ENCODE data around the gene RFC1.
"Not testable (repeated sequence)": the region's sequence is repeated elsewhere in the genome, so short reads cannot be mapped to it uniquely, and the experiment has no call there.

The RFC1 gene

GRCh38 chr4:39304651-39305050 lies 61.5 kb downstream of the RFC1 start:
- no peak for DNase-seq

GRCh38 chr4:39303871-39304270 lies 62.3 kb downstream of the RFC1 start:
- DNase-seq = no peak

GRCh38 chr4:39302901-39303300 lies 63.3 kb downstream of the RFC1 start:
- DNase-seq = no peak

GRCh38 chr4:39295784-39296183 lies 70.4 kb downstream of the RFC1 start:
- DNase-seq = no peak

GRCh38 chr4:39292433-39292832 lies 73.7 kb downstream of the RFC1 start:
- not testable (repeated sequence) for DNase-seq

GRCh38 chr4:39291686-39292085 lies 74.5 kb downstream of the RFC1 start:
- no peak for DNase-seq

- no peak for DNase-seq
Measured at GRCh38 chr4:39287223-39287622, 78.9 kb downstream of the RFC1 start.

GRCh38 chr4:39286263-39286662 lies 79.9 kb downstream of the RFC1 start:
- DNase-seq = no peak

- DNase-seq = no peak
Measured at GRCh38 chr4:39285853-39286252, 80.3 kb downstream of the RFC1 start.

- no peak for DNase-seq
Measured at GRCh38 chr4:39285111-39285795, 80.9 kb downstream of the RFC1 start.

- no peak for DNase-seq
Measured at GRCh38 chr4:39280770-39281169, 85.4 kb downstream of the RFC1 start.

GRCh38 chr4:39279416-39279815 lies 86.7 kb downstream of the RFC1 start:
- no peak for DNase-seq

GRCh38 chr4:39278476-39278875 lies 87.7 kb downstream of the RFC1 start:
- no peak for DNase-seq

- DNase-seq = not testable (repeated sequence)
Measured at GRCh38 chr4:39277661-39278060, 88.5 kb downstream of the RFC1 start.

- DNase-seq = no peak
Measured at GRCh38 chr4:39274503-39274902, 91.7 kb downstream of the RFC1 start.

- DNase-seq = no peak
Measured at GRCh38 chr4:39263895-39264294, 102.3 kb downstream of the RFC1 start.

- DNase-seq = no peak
Measured at GRCh38 chr4:39259571-39260330, 106.4 kb downstream of the RFC1 start.

- DNase-seq = no peak
Measured at GRCh38 chr4:39256436-39256835, 109.7 kb downstream of the RFC1 start.

- DNase-seq = peak in 1 of 2 donors; percentile 17
Measured at GRCh38 chr4:39255871-39256270, 110.3 kb downstream of the RFC1 start.

- DNase-seq = no peak
Measured at GRCh38 chr4:39255266-39255665, 110.9 kb downstream of the RFC1 start.

GRCh38 chr4:39243462-39243861 lies 122.7 kb downstream of the RFC1 start:
- no peak for DNase-seq
